Activated naive CD4-positive, alpha-beta T cell treated with anti-CD3 and anti-CD28 coated beads, Interleukin-2, amount 50 U/mL, for 16 hours (primary cell): ENCODE data around the gene SCFD2.
"Not testable (repeated sequence)": the region's sequence is repeated elsewhere in the genome, so short reads cannot be mapped to it uniquely, and the experiment has no call there.

Experiments used
- DNase-seq: peaks from one replicate; pipeline ENCODE4 v3.0.0-alpha.2; 2020

Gene SCFD2

DNA sequence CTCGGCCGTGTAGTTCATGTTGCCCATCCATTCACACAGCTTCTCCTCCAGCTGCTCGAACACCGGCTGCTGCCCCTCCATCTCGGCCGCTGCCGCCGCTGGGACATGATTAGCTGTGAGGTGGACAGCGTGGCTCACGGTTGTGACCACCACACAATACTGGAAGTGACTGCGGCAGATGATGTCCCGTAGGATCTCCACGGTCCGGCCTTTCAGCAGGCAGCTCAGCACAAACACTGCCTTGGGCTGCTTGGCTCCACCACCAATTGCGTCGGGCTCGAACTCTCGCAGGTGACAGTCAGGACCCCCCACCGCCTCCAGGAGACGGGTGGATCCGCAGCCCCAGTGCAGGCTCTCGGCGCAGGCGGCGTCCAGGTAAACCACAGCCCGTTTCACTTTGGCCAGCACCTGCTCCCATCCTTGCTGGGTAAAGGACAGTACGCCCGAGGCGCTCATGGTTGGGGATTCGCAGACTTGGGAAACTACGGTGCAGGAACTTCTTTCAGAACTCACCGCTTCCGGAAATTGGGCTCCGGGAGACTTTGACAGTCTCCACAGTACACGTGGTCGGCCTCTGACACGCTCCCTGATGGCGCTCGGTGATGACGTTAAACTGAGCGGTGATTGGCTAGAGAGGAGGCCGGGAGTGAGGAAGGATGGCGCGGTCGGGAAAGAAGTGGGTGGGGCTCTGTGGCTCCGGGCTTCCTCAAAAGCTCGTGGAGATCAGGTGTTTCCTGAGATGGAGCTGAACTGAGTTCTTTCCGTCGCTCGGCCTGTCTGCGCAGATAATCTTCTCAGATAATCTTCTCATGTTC is at the start of gene SCFD2:
Gene SCFD2 (minus strand): TSS at position 576 of the 815 bp plus-strand sequence.
- peak; percentile 93 for DNase-seq

DNA sequence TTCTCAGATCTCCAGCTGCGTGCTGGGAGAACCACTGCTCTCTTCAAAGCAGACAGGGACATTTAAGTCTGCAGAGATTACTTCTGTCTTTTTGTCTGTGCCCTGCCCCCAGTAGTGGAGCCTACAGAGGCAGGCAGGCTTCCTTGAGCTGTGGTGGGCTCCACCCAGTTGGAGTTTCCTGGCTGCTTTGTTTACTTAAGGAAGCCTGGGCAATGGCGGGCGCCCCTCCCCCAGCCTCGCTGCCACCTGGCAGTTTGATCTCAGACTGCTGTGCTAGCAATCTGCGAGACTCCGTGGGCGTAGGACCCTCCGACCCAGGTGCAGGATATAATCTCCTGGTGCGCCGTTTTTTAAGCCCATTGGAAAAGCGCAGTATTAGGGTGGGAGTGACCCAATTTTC is 43.6 kb upstream of the SCFD2 start:
- DNase-seq = not testable (repeated sequence)

DNA sequence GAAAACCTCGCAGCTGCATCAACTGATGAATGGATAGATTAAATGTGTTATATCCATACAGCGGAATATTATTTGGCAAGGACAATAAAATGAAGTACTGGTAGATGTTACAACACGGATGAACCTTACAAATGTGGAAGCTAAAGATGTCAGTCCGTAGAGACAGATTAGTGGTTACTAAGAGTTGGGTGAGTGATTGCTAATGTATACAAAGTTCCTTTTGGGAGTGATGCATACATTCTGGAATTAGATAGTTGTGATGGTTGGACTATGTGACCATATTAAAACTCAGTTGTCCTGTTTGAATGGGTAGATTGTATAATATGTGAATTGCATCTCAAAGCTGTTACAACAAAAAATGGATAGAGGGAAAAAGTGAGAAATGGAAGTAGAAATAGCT is 14.4 kb upstream of the SCFD2 start:
- DNase-seq = no peak

DNA sequence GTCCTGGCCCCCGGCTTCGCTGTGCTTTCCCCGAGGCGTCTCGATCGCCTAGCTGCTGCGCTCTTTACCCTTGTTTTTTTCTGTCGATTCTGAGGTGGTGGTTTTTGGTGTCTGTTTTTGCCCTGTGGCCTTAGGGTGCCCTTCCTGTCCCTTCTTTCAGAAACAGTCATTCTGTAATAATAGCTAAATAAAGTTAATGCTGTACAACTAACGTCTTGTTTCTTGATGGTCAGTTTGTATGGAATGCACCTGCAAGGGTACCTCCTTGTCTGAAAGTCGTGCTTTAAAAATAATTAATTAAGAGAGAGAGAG is 12.3 kb upstream of the SCFD2 start:
- DNase-seq = no peak

DNA sequence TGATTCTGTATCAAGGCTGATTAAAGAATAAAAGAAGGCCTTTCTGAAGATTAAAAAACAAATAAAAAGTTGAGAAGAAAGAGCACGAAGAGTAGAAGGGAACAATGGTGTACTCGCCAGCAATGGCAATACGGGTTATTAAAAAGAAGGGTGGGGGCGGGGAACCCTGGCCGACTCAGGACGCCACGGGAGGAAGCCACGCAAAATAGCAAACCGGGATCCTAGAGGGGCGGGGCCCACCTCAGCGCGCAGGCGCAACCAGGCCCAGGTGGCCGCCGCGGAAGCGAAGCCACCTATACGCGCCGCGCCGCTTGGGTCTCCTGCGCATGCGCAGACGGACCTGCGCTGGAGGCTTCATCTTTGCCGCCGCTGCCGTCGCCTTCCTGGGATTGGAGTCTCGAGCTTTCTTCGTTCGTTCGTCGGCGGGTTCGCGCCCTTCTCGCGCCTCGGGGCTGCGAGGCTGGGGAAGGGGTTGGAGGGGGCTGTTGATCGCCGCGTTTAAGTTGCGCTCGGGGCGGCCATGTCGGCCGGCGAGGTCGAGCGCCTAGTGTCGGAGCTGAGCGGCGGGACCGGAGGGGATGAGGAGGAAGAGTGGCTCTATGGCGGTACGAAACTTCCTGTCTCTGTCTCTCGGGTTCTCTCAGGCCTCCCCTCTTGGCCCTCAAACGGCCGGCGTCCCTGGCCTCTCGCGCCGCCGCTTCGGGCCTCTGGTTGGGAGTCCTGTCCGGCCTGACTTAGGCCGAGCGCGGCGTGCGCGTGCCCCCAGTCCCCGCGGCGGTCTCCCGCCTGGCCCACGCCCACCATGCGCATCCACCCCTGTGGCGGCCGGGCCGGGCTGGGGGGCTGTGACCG is 11.7 kb upstream of the SCFD2 start, which contains the start of gene FIP1L1:
Gene FIP1L1 (plus strand): TSS at position 323 of the 852 bp plus-strand sequence. CDS start 198 bp downstream, at position 521.
- DNase-seq = peak; percentile 95

DNA sequence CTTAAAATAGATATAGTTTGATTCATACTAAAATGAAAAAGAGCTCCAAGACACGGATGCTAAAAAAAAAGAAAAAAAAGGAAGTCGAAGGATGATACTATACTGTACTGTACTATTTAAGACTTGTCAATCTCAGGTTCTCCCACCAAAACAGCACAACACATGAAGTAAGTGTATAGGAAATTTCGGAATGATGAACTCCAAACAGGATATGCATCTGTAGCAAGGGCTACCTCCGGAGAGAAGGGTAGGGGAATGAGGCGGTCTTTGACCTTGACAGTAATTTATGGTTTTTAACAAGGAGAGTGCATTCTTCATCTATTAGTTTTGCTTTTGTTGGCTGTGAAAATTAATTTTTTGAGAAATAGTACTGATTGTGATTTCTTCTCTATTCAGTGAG is 11.0 kb upstream of the SCFD2 start:
- no peak for DNase-seq

DNA sequence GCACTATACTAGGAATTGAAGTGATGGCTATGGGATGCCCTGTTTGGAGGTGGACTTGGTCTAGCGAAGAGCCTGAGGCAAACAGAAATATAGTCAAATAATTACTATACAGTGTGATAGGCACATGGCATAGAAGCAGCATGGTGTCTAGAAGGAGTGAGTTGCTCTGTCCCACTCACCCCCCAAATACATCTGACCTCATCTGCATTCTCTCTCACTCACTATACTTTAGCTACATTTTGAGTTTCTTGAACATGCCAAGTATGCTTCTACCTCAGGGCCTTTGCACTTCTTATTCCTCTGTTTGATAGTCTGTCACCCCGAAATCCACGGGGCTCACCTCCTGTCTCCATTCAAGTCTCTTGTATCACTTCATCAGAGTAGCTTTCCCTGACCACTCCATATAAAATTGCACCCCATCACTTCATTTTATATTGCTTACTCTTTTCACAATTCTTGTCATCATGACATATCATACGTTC is 9.0 kb upstream of the SCFD2 start:
- no peak for DNase-seq

DNA sequence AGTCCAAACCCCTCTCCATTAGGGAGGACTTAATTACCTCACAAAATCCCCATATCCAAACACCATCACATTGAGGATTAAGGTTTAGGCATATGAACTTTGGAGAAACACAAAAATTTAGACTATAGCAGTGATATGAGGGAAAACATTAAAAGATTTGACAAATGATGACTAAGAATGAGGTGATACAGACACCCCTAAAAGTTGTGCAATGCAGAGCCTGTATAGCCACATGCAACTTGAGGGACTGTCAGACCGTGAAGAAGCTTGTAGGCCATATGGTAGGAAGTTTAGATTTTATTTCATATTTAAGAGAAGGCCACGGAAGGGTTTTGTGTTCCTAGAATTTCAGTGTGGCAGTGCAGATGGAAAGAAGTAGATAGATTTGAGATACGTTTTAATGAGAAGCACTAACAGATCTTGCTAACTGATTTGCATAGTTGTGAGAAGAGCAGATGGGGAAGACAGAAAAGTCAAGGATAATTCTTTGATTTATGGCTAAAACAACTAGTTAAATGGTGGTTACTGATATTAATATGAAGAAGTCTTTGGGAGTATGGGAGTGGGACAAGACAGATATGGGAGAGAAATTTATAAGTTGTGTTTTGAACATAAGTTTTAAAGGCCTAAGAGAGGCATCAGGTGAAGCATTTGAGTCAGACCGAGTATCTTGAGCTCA is 6.1 kb upstream of the SCFD2 start:
- DNase-seq = no peak

DNA sequence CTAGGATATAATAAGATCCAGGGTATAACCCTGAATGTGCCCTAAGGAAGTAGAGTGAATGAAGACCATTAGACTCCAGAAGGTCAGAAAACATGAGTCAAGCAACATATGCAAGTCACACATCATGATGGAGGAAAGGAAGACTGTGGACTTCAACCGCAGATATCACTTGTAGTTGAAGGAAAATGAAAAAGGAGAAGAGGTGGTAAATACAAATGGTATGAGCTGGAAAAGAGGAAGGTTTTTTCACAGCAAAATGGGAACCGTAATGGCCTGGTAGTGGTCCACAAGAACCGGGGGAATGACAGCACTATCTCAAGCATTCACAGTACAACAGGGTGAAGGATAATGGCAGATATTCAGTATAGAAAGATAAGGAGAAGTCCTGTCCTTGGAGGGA is 5.2 kb upstream of the SCFD2 start:
- DNase-seq = no peak

DNA sequence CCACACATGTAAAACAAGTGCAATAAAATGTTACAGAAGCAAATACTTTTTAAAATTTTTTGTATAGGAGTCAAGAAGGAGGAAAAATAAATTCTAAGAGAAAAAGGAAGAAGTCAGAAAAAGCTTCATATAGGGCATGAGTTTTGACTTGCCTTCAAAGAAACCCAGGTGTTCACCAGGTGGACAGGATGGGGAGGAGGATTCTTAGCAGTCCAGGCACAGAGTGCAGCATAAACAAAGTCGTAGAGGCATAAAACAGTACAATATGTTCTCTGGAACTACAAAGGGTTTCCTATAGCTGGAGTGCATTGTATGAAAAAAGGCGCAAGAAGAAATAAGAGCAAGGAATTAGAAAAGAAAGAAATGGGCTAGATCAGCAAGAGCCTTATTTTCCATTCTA is 1.9 kb upstream of the SCFD2 start:
- no peak for DNase-seq

DNA sequence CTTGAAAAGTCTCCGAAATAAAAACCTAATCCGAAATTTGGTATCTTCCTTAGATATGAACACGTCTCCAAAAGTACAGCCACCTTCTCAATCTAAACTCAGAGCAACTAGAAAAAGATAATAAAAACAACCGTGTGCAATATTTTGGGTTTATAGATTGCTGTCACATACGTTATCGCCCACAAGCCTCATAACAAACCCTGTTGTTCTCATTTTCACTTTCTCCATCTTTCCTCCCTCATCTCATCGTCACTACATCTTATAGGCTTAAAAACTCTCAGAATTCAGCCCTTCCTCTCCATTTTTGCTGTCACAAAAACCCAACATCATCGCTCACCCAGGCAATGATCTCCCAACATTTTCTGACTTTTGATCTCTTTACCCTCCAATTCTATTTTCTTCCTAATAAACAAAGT is 448 bp upstream of the SCFD2 start:
- DNase-seq = no peak

DNA sequence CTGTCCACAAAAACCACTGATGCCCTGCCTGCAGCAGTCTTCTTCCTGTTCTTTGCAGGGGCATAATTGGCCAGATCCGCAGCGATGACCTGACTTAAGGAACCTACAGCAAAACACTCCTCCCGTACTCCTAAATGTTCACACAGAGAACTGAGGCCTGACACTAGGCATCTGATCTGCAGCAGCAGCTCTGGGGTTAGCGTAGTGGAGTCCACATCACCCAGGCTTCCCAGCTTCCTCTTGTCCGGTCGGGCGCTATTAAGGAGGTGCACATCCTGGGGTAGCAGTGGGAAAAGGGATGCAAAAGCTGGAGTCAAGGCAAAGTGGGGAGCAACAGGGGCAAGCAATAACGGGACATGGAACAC is 758 bp downstream of the SCFD2 start:
- no peak for DNase-seq

DNA sequence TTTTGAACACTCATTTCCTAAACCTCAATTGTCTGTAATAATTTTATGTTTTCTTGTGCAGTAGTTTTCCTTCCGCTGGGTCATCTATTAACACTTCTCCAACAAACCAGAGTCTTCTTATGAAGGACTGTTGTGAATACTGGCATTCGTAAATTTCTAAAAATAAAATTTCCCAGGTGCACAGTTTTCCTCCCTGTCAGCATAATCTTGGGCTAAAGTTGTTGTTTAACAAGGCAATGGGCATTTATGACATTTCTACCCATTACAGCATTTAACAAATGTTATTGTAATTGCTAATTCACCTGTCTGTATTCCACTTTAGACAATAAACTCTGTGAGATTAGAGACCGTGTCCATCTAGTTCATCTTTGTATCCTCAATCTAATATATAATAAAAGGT is 1.2 kb downstream of the SCFD2 start:
- no peak for DNase-seq

DNA sequence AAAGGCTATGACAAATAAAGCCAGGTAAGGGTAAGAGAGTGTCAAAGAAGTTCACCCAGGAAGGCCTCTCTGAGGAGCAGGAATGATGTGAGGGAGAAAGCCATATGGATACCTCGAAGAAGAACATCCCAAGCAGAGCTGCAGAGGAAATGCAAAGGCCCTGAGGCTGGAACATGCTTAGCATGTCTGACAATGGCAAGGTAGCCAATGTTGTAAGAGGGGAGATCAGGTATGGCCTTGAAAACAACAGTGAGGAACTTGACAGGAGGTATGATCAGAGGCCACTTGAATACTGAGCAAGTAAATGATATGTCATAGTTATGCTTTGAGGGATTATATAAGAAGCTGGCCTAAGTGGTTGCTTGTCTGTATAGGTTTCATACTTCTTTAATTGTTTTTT is 3.8 kb downstream of the SCFD2 start:
- no peak for DNase-seq

DNA sequence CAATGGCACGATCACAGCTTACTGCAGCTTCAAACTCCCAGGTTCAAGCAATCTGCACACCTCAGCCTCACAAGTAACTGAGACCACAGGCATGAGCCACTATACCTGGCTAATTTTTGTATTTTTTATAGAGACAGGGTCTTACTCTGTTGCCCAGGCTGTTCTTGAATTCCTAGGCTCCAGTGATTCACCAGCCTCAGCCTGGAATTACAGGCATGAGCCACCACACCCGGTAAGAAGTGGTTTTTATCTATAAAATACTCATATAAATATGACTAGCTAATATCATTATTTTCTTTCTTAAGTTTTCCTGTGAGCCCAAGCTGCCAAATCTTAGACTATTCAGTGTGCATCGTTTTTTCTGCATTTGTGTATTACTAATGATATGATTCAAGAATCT is 4.4 kb downstream of the SCFD2 start:
- DNase-seq = no peak

DNA sequence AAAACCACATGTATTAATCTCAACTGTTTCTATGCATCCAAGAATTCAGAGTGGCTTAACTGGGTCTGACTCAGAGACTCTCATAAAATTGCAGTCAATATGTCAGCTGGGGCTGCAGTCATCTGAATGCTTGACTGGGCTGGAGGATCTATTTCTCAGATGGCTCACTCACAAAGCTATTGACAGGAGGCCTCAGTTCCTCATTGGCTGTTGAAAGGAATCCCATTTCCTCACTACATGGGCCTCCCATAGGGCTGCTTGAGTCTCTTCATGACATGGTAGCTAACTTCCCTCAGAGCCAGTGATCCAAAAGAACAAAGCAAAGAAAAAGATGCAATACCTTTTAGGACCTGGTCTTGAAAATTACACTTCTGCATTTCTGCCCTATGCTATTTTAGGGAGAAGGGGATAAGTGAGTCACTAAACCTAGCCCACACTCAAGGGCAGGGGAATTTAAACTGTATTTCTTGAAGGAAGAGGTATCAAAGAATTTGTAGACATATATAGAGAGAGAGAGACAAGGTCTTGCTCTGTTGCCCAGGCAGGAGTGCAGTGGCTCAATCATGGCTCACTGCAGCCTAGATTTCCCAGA is 9.8 kb downstream of the SCFD2 start:
- DNase-seq = no peak

DNA sequence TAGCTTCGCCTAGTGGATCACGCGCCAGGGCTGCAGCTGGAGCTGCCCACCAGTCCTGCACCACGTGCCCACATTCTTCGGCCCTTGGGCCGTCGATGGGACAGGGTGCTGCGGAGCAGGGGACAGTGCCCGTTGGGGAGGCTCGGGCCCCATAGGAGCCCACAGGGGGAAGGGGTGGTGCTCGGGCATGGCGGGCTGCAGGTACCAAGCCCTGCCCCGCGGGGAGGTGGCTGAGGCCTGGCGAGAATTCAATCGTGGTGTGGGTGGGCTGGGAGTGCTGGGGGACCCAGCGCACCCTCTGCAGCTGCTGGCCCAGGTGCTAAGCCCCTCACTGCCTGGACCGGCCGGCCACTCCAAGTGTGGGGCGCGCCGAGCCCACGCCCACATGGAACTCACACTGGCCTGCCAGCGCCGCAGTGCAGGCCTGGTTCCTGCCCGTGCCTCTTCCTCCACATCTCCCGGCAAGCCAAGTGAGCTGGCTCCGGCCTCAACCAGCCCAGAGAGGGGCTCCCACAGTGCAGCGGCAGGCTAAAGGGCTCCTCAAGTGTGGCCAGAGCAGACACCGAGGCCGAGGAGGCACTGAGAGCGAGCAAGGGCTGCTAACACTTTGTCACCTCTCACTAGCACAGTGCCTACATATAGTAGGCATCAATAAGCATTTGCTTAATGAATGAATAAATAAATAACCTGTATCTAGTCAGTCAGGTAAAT is 11.7 kb downstream of the SCFD2 start:
- DNase-seq = no peak

DNA sequence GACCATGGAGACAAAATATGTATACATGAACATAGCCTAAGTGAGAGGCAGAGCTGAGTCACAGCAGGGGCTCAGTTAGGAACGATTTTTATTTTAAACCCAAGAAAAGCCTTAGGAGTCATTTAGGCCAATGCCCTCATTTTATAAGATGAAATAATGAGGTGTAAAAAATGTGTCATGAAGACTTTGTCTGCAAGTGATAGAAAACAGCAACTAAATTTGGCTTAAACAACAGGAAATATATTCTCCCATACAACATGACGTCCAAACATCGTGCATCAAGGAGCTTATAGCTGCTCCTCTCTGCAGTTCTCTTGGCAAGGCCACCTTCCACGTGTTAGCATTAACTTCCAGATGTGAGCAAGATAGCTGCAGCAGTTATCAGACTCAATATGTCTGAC is 16.8 kb downstream of the SCFD2 start:
- DNase-seq = no peak

DNA sequence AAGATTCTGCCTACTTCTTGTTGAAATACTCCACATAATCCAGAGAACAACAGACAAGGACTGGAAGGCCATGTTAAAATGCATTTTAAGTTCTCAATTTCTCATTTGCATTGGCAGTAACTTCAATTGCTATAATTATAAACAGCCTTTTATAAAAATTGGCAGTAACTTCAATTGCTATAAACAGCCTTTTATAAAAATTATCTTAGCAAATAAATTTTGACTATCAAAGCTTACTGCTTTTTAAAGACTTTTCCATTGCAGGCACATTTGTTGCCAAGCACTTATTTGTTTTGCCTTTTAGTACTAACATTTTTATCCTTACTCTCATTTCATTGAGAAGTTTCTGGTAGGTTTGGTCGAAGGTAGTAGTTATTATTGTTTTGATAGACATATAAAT is 17.8 kb downstream of the SCFD2 start:
- no peak for DNase-seq

DNA sequence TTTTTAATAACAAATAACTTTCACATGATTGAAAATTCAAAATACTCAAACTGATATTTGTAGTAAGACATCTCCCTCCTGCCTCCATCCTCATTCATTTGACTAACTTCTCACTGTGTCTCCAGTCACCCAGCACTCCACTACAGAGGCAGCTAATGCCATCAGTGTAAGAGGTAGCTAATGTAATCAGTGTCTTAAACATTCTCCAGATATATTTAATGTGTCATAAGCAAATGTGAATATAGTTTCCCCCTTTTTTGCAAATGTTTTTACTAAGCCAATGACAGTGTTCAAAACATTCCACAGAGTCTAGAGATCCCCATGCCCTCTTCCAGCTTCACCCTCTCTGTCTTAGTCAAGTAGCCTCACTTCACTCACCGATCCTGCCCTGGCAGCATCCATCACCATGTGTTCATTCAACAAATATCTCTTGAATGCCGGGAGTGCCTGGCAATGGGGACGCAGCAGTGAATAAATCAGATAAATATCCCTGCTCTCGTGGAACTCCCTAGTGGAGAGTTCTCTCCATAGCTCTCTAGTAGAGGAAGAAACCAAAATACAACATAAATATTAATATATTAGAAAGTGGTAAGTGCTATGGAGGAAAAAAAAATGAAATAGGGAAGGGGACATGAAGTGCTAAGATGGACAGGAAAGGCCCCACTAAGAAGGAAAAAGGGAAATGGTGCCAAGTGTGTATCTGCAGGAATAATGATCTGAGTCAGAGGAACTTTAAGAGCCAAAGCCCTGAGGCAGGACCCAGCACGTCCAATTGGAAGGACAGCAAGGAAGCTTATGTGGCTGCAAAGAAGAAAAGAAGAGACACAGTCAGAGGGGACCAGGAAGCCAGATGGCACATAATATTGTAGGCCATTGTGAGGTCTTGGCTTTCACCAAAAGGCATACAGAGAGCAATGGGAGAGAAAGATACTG is 18.7 kb downstream of the SCFD2 start:
- DNase-seq = no peak

DNA sequence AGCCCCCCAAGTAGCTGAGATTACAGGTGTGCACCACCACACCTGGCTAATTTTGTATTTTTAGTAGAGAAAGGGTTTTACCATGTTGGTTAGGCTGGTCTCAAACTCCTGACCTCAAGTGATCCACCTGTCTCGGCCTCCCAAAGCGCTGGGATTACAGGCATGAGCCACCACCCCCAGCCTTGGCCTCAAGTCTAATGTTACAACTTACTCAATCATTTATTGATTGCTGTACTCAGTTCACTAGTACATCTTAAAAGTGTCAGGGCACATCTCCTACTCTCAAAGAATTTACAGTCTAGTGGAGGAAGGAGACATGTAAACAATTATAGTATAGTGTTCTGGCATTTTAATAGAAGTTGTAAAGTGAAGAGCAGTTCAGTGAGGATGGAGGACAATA is 19.5 kb downstream of the SCFD2 start:
- DNase-seq = not testable (repeated sequence)
